PC-3 (cell line): ENCODE results near the gene FBXW7. TPM values are rescaled to one million over a fixed set of nuclear protein-coding genes. Genes with fewer than 3 reads are reported as not detected.
A peak's percentile ranks its signal among the peaks of the same experiment; 100 is the strongest.

Experiments
- ATAC-seq: fragments of 200-7000 bp; cut with Tn5 transposase; 2 replicates; pipeline ENCODE4 v1.9.1; 2020; ENCODE audit warnings: mild to moderate bottlenecking, moderate library complexity
- BruUV-seq: library from RNA; stranded (reverse); fragments of 400-500 nt; replicated peaks from 2 replicates; lab custom pipeline; 2021; lab: Mats Ljungman, UMichigan
- CTCF ChIA-PET: fragments of 300-600 bp; sonication (Branson Sonifier 250); formaldehyde crosslinking; loops from one replicate; lab custom pipeline; 2022; ENCODE audit warnings: antibody characterized with exemption; lab: Charles Lee
- POLR2A ChIA-PET: fragments of 300-600 bp; sonication (Branson Sonifier 250); formaldehyde crosslinking; loops from one replicate; lab custom pipeline; 2022; ENCODE audit warnings: antibody characterized with exemption; ENCODE audit not compliant: unreplicated experiment; lab: Charles Lee
- DNase-seq: peaks from one replicate; pipeline ENCODE4 v3.0.0-alpha.2; 2015
- H2AFZ ChIP-seq: fragments of 300-600 bp; sonication (generic); 2 replicates; pipeline ENCODE4 v1.6.0; 2016; ENCODE audit warnings: antibody characterized with exemption, low read length
- H3F3A ChIP-seq: fragments of 300-600 bp; sonication (generic); one replicate; pipeline ENCODE4 v1.6.0; 2017; ENCODE audit warnings: antibody characterized with exemption, low read length, control low read depth, mild to moderate bottlenecking; ENCODE audit not compliant: unreplicated experiment
- H3K27ac ChIP-seq: fragments of 300-600 bp; sonication (generic); 2 replicates; pipeline ENCODE4 v1.5.1; 2016; ENCODE audit warnings: mild to moderate bottlenecking, low read length
- H3K27me3 ChIP-seq: fragments of 300-600 bp; sonication (generic); 2 replicates; pipeline ENCODE4 v1.6.1; 2016; ENCODE audit warnings: low read length, mixed read lengths
- H3K36me3 ChIP-seq: fragments of 300-600 bp; sonication (generic); 2 replicates; pipeline ENCODE4 v1.6.1; 2016; ENCODE audit warnings: low read depth, mixed run types, low read length, mixed read lengths
- H3K4me1 ChIP-seq: fragments of 300-600 bp; sonication (generic); 2 replicates; pipeline ENCODE4 v1.5.1; 2016; ENCODE audit warnings: low read length; ENCODE audit not compliant: insufficient read depth
- H3K4me2 ChIP-seq: fragments of 300-600 bp; sonication (generic); 2 replicates; pipeline ENCODE4 v1.6.0; 2016; ENCODE audit warnings: low read length
- H3K4me3 ChIP-seq: fragments of 300-600 bp; sonication (generic); 2 replicates; pipeline ENCODE4 v1.5.1; 2016; ENCODE audit warnings: mild to moderate bottlenecking, low read length, mixed read lengths
- H3K79me2 ChIP-seq: fragments of 300-600 bp; sonication (generic); 2 replicates; pipeline ENCODE4 v1.6.1; 2017; ENCODE audit warnings: low read length, mixed read lengths
- H3K9ac ChIP-seq: fragments of 300-600 bp; sonication (generic); 2 replicates; pipeline ENCODE4 v1.6.0; 2016; ENCODE audit warnings: mild to moderate bottlenecking, low read length
- H3K9me2 ChIP-seq: fragments of 300-600 bp; sonication (generic); replicated peaks from 2 replicates; pipeline ENCODE4 v1.6.1; 2016; ENCODE audit warnings: mixed run types, low read length, mixed read lengths
- H3K9me3 ChIP-seq: fragments of 300-600 bp; sonication (generic); 2 replicates; pipeline ENCODE4 v1.6.1; 2016; ENCODE audit warnings: low read length, mixed read lengths
- H4K20me1 ChIP-seq: fragments of 300-600 bp; sonication (generic); 2 replicates; pipeline ENCODE4 v1.6.1; 2016; ENCODE audit warnings: low read length, mixed read lengths
- EZH2 ChIP-seq: fragments of 300-600 bp; sonication (generic); IDR thresholded peaks from one replicate; pipeline ENCODE4 v1.6.1; 2017; ENCODE audit warnings: antibody characterized with exemption, mild to moderate bottlenecking, low read length; ENCODE audit not compliant: unreplicated experiment
- EZH2phosphoT487 ChIP-seq: fragments of 300-600 bp; sonication (generic); IDR thresholded peaks from 2 replicates; pipeline ENCODE4 v1.6.1; 2018; ENCODE audit warnings: mild to moderate bottlenecking, antibody characterized with exemption, low read length, borderline replicate concordance
- intact Hi-C: fragments of 100-400 bp; cut with micrococcal nuclease; formaldehyde crosslinking; loops from 2 replicates; pipeline ENCODE4 v1.9.0; 2023
- total RNA-seq: library from RNA; depleted of rRNA; stranded (reverse); fragments of >200 nt; gene quantifications from 2 replicates; pipeline ENCODE4 v1.2.3, GENCODE V29; 2014
- TF ChIP-seq, protein P1 (sequence below): fragments of 300-600 bp; sonication (generic); conservative IDR thresholded peaks from 2 replicates; pipeline ENCODE4 v1.5.1; 2017; ENCODE audit warnings: antibody characterized with exemption, low read depth, mild to moderate bottlenecking, low read length

The FBXW7 gene
- total RNA-seq, 1 experiment from 2014 or later = 24.3 TPM

DNA sequence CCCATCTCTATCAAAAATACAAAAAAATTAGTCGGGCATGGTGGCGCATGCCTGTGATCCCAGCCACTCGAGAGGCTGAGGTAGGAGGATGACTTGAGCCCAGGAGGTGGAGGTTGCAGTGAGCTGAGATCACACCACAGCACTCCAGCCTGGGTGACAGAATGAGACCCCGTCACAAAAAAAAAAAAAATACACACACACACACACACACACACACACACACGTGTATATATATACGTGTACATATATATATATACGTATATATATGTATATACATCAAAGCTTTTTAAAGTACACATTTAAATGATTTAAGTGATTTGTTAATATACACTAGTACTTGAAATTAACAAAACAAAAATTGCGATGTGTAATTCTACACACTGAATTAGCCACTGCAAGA lies 6.0 kb downstream of the FBXW7 start:
- no peaks in the 10 kb centered on the region for H3F3A ChIP-seq
- CTCF ChIA-PET = no interaction called here
- H3K27me3 ChIP-seq = no peaks in the 10 kb centered on the region
- BruUV-seq = no TSS peak
- H3K9ac ChIP-seq = no peak overlapping the region
- ATAC-seq (no peak), DNase-seq (no peak)
- no peak overlapping the region for H3K4me2 ChIP-seq
- TF ChIP-seq EZH2phosphoT487 = no peak
- TF ChIP-seq, protein P1, sequence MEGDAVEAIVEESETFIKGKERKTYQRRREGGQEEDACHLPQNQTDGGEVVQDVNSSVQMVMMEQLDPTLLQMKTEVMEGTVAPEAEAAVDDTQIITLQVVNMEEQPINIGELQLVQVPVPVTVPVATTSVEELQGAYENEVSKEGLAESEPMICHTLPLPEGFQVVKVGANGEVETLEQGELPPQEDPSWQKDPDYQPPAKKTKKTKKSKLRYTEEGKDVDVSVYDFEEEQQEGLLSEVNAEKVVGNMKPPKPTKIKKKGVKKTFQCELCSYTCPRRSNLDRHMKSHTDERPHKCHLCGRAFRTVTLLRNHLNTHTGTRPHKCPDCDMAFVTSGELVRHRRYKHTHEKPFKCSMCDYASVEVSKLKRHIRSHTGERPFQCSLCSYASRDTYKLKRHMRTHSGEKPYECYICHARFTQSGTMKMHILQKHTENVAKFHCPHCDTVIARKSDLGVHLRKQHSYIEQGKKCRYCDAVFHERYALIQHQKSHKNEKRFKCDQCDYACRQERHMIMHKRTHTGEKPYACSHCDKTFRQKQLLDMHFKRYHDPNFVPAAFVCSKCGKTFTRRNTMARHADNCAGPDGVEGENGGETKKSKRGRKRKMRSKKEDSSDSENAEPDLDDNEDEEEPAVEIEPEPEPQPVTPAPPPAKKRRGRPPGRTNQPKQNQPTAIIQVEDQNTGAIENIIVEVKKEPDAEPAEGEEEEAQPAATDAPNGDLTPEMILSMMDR = no peak
- no peak for TF ChIP-seq EZH2
- no peaks in the 10 kb centered on the region for H3K9me3 ChIP-seq
- peaks cover 99% of the 10 kb centered on the region for H3K79me2 ChIP-seq
- H3K4me3 ChIP-seq = no peak overlapping the region
- H3K9me2 ChIP-seq = no peaks in the 10 kb centered on the region
- no peaks in the 10 kb centered on the region for H3K36me3 ChIP-seq
- peaks cover 25% of the 10 kb centered on the region for H4K20me1 ChIP-seq
- H2AFZ ChIP-seq = no peak overlapping the region
- H3K4me1 ChIP-seq = peaks cover 24% of the 10 kb centered on the region
- POLR2A ChIA-PET = no interaction called here
- intact Hi-C loops = no loop called here
- no peak overlapping the region for H3K27ac ChIP-seq

DNA sequence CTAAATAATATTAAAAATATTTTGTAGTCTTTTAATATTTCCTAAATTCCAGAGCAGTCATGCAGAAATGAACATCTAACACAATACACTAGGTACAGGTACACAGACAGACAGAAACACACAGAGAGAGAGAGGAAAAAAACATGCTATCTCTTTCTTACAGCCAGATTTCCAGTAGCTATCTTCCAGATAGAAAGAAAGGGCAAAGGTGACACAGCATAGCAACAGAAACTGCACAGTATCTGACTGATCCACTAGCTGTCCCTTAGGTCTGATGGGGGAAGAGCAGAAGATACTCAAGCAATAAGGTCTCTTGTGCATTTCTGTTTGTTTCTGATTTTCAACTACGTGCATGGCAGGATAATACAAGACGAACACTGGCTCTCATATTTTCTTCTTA lies 7.8 kb downstream of the FBXW7 start:
- Histone ChIP-seq H3K9me3 (no peaks in the 10 kb centered on the region), H4K20me1 (0 out of 2 replicates have a peak, but pooled peaks cover 11% of the 10 kb centered on the region)

DNA sequence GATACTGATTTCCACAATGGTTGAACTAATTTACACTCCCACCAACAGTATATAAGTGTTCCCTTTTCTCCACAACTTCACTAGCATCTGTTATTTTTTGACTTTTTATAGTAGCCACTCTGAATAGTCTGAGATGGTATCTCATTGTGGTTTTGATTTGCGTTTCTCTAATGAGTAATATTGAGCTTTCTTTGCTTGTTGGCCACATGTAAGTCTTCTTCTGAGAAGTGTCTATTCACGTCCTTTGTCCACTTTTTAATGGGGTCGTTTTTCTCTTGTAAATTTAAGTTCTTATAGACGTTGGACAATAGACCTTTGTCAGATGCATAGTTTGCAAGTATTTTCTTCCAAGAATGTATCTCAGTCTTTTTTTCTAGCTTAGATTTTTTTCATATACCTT lies 10.0 kb downstream of the FBXW7 start:
- H3F3A ChIP-seq = no peaks in the 10 kb centered on the region
- H2AFZ ChIP-seq = no peak overlapping the region
- H4K20me1 ChIP-seq = 0 out of 2 replicates have a peak, but pooled peaks cover 5% of the 10 kb centered on the region
- H3K79me2 ChIP-seq = peaks cover 99% of the 10 kb centered on the region
- no peaks in the 10 kb centered on the region for H3K9me3 ChIP-seq
- intact Hi-C loops = no loop called here
- H3K36me3 ChIP-seq = no peaks in the 10 kb centered on the region
- H3K4me1 ChIP-seq = peaks cover 16% of the 10 kb centered on the region
- TF ChIP-seq EZH2 = no peak
- TF ChIP-seq EZH2phosphoT487 = no peak
- TF ChIP-seq, protein P1 = no peak
- H3K27me3 ChIP-seq = no peaks in the 10 kb centered on the region
- no peaks in the 10 kb centered on the region for H3K9me2 ChIP-seq
- no peak overlapping the region for H3K9ac ChIP-seq
- no peak overlapping the region for H3K27ac ChIP-seq
- no peak for DNase-seq
- ChIA-PET POLR2A (interaction anchor here (0.5 kb wide), 1 partner anchor 253 kb away, joined by 3 read pairs; no protein-coding TSS in a partner anchor), CTCF (no interaction called here)
- no peak overlapping the region for H3K4me2 ChIP-seq
- BruUV-seq = no TSS peak
- no peak overlapping the region for H3K4me3 ChIP-seq
- ATAC-seq = peak; percentile 60

More for the DNA sequence above, 7.8 kb downstream of the FBXW7 start:
- Histone ChIP-seq H3K36me3 (no peaks in the 10 kb centered on the region), H3K4me1 (peaks cover 23% of the 10 kb centered on the region), H3K27me3 (no peaks in the 10 kb centered on the region), H3K9me2 (no peaks in the 10 kb centered on the region), H3K4me3 (no peak overlapping the region), H3F3A (no peaks in the 10 kb centered on the region), H2AFZ (no peak overlapping the region), H3K4me2 (no peak overlapping the region), H3K27ac (no peak overlapping the region), H3K79me2 (peaks cover 99% of the 10 kb centered on the region), H3K9ac (no peak overlapping the region)
- ChIA-PET POLR2A (no interaction called here), CTCF (no interaction called here)
- BruUV-seq = no TSS peak
- ATAC-seq (no peak), DNase-seq (no peak)
- TF ChIP-seq, protein P1 = no peak
- TF ChIP-seq EZH2phosphoT487 (no peak), EZH2 (no peak)
- intact Hi-C loops = no loop called here
